ENCODE results near the gene CKMT1A. TPM values are rescaled to one million over a fixed set of nuclear protein-coding genes. Genes with fewer than 3 reads are reported as not detected.

CKMT1A gene
- polyA plus RNA-seq, 1 of the 3 experiments (the other 2 are of a cell fraction): 1.2 TPM

GRCh38 chr15:43748376-43748775, 54.7 kb downstream of the CKMT1A start (continued):
- TF ChIP-seq, protein P1, sequence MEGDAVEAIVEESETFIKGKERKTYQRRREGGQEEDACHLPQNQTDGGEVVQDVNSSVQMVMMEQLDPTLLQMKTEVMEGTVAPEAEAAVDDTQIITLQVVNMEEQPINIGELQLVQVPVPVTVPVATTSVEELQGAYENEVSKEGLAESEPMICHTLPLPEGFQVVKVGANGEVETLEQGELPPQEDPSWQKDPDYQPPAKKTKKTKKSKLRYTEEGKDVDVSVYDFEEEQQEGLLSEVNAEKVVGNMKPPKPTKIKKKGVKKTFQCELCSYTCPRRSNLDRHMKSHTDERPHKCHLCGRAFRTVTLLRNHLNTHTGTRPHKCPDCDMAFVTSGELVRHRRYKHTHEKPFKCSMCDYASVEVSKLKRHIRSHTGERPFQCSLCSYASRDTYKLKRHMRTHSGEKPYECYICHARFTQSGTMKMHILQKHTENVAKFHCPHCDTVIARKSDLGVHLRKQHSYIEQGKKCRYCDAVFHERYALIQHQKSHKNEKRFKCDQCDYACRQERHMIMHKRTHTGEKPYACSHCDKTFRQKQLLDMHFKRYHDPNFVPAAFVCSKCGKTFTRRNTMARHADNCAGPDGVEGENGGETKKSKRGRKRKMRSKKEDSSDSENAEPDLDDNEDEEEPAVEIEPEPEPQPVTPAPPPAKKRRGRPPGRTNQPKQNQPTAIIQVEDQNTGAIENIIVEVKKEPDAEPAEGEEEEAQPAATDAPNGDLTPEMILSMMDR (IDR thresholded peaks at IDR 0.05): no peak
- TF ChIP-seq NRF1 (IDR thresholded peaks at IDR 0.05; ENCODE audit: low read depth, low read length) (no peak), JUND (IDR thresholded peaks at IDR 0.05) (no peak), POLR2AphosphoS5 (IDR thresholded peaks at IDR 0.05; ENCODE audit: low read depth, low read length) (no peak), ELF1 (IDR thresholded peaks at IDR 0.05) (no peak), SMC3 (IDR thresholded peaks at IDR 0.05; ENCODE audit: low read depth, low read length) (no peak), TEAD4 (IDR thresholded peaks at IDR 0.05; ENCODE audit: borderline replicate concordance, insufficient read depth) (no peak)
- TF ChIP-seq, protein P2, sequence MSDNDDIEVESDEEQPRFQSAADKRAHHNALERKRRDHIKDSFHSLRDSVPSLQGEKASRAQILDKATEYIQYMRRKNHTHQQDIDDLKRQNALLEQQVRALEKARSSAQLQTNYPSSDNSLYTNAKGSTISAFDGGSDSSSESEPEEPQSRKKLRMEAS (IDR thresholded peaks at IDR 0.05; ENCODE audit: low read depth): no peak

Small RNA genes within 50 kb of the gene (small RNA-seq; reads per million reads assigned to genes)
- gene PDIA3P2: 0 to 0.20 (median 0) reads per million in 7 experiments
- gene RNU6-353P: 0 to 0.10 (median 0) reads per million in 7 experiments
- 0 reads per million in 7 experiments for gene RNU6-354P

Other genes starting within 250 kb of the CKMT1A start
- gene TP53BP1, start 200.7 kb upstream of the CKMT1A start, polyA plus RNA-seq (2012; rRNA removed): 27.1 and 46.5 TPM in 2 replicates
- 5.3 and 6.0 TPM in 2 replicates for gene MAP1A, start 176.3 kb upstream of the CKMT1A start, polyA plus RNA-seq (2012; rRNA removed)
- 14.2 and 28.5 TPM in 2 replicates for gene PPIP5K1, start 103.7 kb upstream of the CKMT1A start, polyA plus RNA-seq (2012; rRNA removed)
- gene CKMT1B, start 99.8 kb upstream of the CKMT1A start, polyA plus RNA-seq (2012; rRNA removed): 1.8 and 3.1 TPM in 2 replicates
- gene STRC, start 75.1 kb upstream of the CKMT1A start, polyA plus RNA-seq (2012; rRNA removed): 0.03 and 0.05 TPM in 2 replicates
- 0.62 and 0.96 TPM in 2 replicates for gene CATSPER2, start 45.0 kb upstream of the CKMT1A start, polyA plus RNA-seq (2012; rRNA removed)
- 131 and 177 TPM in 2 replicates for gene PDIA3, start 52.6 kb downstream of the CKMT1A start, polyA plus RNA-seq (2012; rRNA removed)
- 0.67 and 0.89 TPM in 2 replicates for gene ELL3, start 83.1 kb downstream of the CKMT1A start, polyA plus RNA-seq (2012; rRNA removed)
- 935 and 1,369 TPM in 2 replicates for gene SERF2, start 98.5 kb downstream of the CKMT1A start, polyA plus RNA-seq (2012; rRNA removed)
- 0.05 TPM in 1 of 2 replicates, not detected in the other for gene SERINC4, start 106.4 kb downstream of the CKMT1A start, polyA plus RNA-seq (2012; rRNA removed)
- gene HYPK, start 106.7 kb downstream of the CKMT1A start, polyA plus RNA-seq (2012; rRNA removed): 8.9 and 11.5 TPM in 2 replicates
- gene MFAP1, start 130.8 kb downstream of the CKMT1A start, polyA plus RNA-seq (2012; rRNA removed): 16.5 and 18.4 TPM in 2 replicates
- gene WDR76, start 133.1 kb downstream of the CKMT1A start, polyA plus RNA-seq (2012; rRNA removed): 1.8 TPM in 2 replicates